ENCODE data around the gene PCSK6.

- TF ChIP-seq CTCF (IDR thresholded peaks at IDR 0.05) (no peak), POLR2A (IDR thresholded peaks at IDR 0.05) (no peak)
Observed at GRCh38 chr15:101264011-101264410, 225.5 kb downstream of the PCSK6 start.

Data from Peyer's patch (tissue), 4 donors.